Measurements from ENCODE around the gene MTA3.

DNA sequence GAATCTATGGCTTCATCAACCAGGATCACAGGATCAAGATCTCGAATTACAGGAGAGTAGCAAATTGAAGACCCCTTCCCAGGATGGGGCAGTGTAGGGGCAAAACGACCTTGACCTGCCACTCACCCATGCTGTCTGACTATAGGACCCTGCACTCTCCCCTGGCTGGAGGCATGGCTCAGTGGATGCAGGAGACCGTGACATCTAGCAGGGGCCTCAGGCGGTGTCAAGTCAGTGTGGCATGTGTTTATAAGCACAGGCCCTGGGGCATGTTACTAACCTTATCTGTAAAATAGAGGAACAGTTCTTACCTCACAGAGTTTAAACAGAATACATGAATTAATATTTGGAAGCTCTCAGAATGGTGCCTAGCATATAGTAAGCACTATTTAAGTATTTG, 220.4 kb downstream of the MTA3 start:
- TF ChIP-seq, protein P1, sequence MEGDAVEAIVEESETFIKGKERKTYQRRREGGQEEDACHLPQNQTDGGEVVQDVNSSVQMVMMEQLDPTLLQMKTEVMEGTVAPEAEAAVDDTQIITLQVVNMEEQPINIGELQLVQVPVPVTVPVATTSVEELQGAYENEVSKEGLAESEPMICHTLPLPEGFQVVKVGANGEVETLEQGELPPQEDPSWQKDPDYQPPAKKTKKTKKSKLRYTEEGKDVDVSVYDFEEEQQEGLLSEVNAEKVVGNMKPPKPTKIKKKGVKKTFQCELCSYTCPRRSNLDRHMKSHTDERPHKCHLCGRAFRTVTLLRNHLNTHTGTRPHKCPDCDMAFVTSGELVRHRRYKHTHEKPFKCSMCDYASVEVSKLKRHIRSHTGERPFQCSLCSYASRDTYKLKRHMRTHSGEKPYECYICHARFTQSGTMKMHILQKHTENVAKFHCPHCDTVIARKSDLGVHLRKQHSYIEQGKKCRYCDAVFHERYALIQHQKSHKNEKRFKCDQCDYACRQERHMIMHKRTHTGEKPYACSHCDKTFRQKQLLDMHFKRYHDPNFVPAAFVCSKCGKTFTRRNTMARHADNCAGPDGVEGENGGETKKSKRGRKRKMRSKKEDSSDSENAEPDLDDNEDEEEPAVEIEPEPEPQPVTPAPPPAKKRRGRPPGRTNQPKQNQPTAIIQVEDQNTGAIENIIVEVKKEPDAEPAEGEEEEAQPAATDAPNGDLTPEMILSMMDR (IDR thresholded peaks at IDR 0.05) = no peak
- TF ChIP-seq POLR2A (IDR thresholded peaks at IDR 0.05) = no peak
